GM12878 (cell line): ENCODE results near the gene HENMT1. TPM values are rescaled to one million over a fixed set of nuclear protein-coding genes. Genes with fewer than 3 reads are reported as not detected.

Experiments used
- ATAC-seq: fragments of 200-7000 bp; cut with Tn5 transposase; 3 replicates; pipeline ENCODE4 v1.9.1; 2020; ENCODE audit warnings: mild to moderate bottlenecking, moderate library complexity
- BruUV-seq: library from RNA; stranded (reverse); fragments of 400-500 nt; replicated peaks from 2 replicates; lab custom pipeline; 2021; lab: Mats Ljungman, UMichigan
- CTCF ChIA-PET: fragments of 300-600 bp; sonication (Branson Sonifier 250); formaldehyde crosslinking; extraction: SDS; loops from one replicate; lab custom pipeline; 2021; ENCODE audit warnings: inconsistent platforms; lab: Yijun Ruan, JAX
- POLR2A ChIA-PET: fragments of 350-600 bp; formaldehyde crosslinking; extraction: SDS; loops from one replicate; lab custom pipeline; 2021; ENCODE audit warnings: inconsistent platforms; lab: Charles Lee
- RAD21 ChIA-PET: fragments of 300-600 bp; sonication (Branson Sonifier 250); formaldehyde crosslinking; loops from one replicate; lab custom pipeline; 2023; ENCODE audit warnings: antibody characterized with exemption; ENCODE audit not compliant: unreplicated experiment; lab: Charles Lee
- SMC1A ChIA-PET: fragments of 300-600 bp; sonication (Branson Sonifier 250); formaldehyde crosslinking; loops from one replicate; lab custom pipeline; 2023; ENCODE audit not compliant: unreplicated experiment, uncharacterized antibody; lab: Charles Lee
- DNase-seq: peaks from one replicate; pipeline ENCODE4 v3.0.0-alpha.2; 2011; ENCODE audit warnings: low read depth, low spot score
- FAIRE-seq: peaks from 3 replicates; lab custom pipeline; 2011; peaks lifted over from hg19 to GRCh38; lab: Jason Lieb, UNC
- H2AFZ ChIP-seq: 2 replicates; pipeline ENCODE4 v1.6.0; 2011; ENCODE audit warnings: low read depth, low read length, control low read depth; ENCODE audit not compliant: control insufficient read depth
- H3K27ac ChIP-seq: 2 replicates; pipeline ENCODE4 v1.5.1; 2011; ENCODE audit warnings: control low read depth; ENCODE audit not compliant: control insufficient read depth, insufficient read depth
- H3K27me3 ChIP-seq, 2 experiments: replicated peaks in 1 of 2; 2 replicates each; pipeline versions ENCODE4 v1.6.0 to v1.6.1; 2011; ENCODE audit warnings: low read length in 1 of 2; ENCODE audit not compliant: control insufficient read depth in 2 of 2, insufficient read depth in 2 of 2
- H3K36me3 ChIP-seq, 2 experiments: 2 replicates each; pipeline ENCODE4 v1.5.1; 2011; ENCODE audit warnings: low read length in 1 of 2; ENCODE audit not compliant: control insufficient read depth in 2 of 2, insufficient read depth in 2 of 2
- H3K4me1 ChIP-seq: 2 replicates; pipeline ENCODE4 v1.6.1; 2011; ENCODE audit warnings: mild to moderate bottlenecking, low read length, moderate library complexity, mixed read lengths; ENCODE audit not compliant: control insufficient read depth, insufficient read depth
- H3K4me2 ChIP-seq: 2 replicates; pipeline ENCODE4 v1.6.0; 2011; ENCODE audit warnings: control low read depth; ENCODE audit not compliant: control insufficient read depth, insufficient read depth
- H3K4me3 ChIP-seq: fragments of 200-600 bp; sonication (generic); 2 replicates; pipeline ENCODE4 v1.5.1; 2016
- H3K79me2 ChIP-seq: 2 replicates; pipeline ENCODE4 v1.6.0; 2011; ENCODE audit warnings: low read length; ENCODE audit not compliant: control insufficient read depth, insufficient read depth
- H3K9ac ChIP-seq: 2 replicates; pipeline ENCODE4 v1.8.0; 2011; ENCODE audit warnings: low read length, control low read depth, mixed read lengths; ENCODE audit not compliant: control insufficient read depth, insufficient read depth
- H3K9me3 ChIP-seq: replicated peaks from 3 replicates; pipeline ENCODE4 v1.5.1; 2011; ENCODE audit warnings: mild to moderate bottlenecking, low read length; ENCODE audit not compliant: control insufficient read depth, insufficient read depth
- H4K20me1 ChIP-seq: 2 replicates; pipeline ENCODE4 v1.6.0; 2011; ENCODE audit not compliant: control insufficient read depth, insufficient read depth
- IKZF2 ChIP-seq, 2 experiments: fragments of 450-650 bp; IDR thresholded peaks; 2 replicates each; pipeline ENCODE4 v1.6.1; 2017; ENCODE audit warnings: mild to moderate bottlenecking in 2 of 2, moderate library complexity in 2 of 2
- WGBS: methylation state at CpG from one replicate; pipeline ENCODE4 v1.1.6; 2016; ENCODE audit warnings: low lambda C conversion rate; ENCODE audit not compliant: insufficient replicate concordance, insufficient coverage; ENCODE audit errors: missing lambda C conversion rate; 5-methylcytosine and 5-hydroxymethylcytosine counted together
- in situ Hi-C: fragments of 300-500 bp; cut with MboI; formaldehyde crosslinking; loops from 9 replicates; pipeline ENCODE4 v1.14.3; 2018; ENCODE audit warnings: mixed read lengths
- intact Hi-C: fragments of 100-400 bp; cut with micrococcal nuclease; formaldehyde crosslinking; loops from one replicate; pipeline ENCODE4 v1.14.2; 2022; ENCODE audit not compliant: unreplicated experiment
- polyA plus RNA-seq, 11 experiments: library from polyadenylated mRNA; depleted of rRNA in 4 of 11; unstranded in 6 of 11; stranded (reverse) in 5 of 11; fragments of >200 nt; fragmentation: Nextera tagmentation in 4 of 11; fragmentation: Illumina TruSeq in 1 of 11; extraction: Ambion mirVana in 4 of 11; extraction: Trizol in 1 of 11; gene quantifications; 1 replicate in 1 of 11; 2 replicates in 10 of 11; pipeline versions ENCODE4 v1.2.1 to v1.2.3, GENCODE V29; 2011 to 2016; ENCODE audit warnings: inconsistent platforms in 2 of 11, missing spikeins in 2 of 11, low read depth in 1 of 11
- total RNA-seq, 4 experiments: library from RNA; depleted of rRNA in 3 of 4; stranded (reverse); fragments of >200 nt in 3 of 4; fragmentation: Illumina TruSeq in 1 of 4; extraction: Trizol in 1 of 4; gene quantifications; 2 replicates each; pipeline versions ENCODE4 v1.2.1 to v1.2.3, GENCODE V29; 2013 to 2021
- TF ChIP-seq, protein P1 (sequence below): fragments of 450-650 bp; IDR thresholded peaks from 2 replicates; pipeline ENCODE4 v1.6.1; 2017; ENCODE audit warnings: mild to moderate bottlenecking

The HENMT1 gene
- total and polyA plus RNA-seq, 10 of the 15 experiments (the other 5 are each of a cell fraction or from before 2014, with no cell fraction given) = 4.4 to 15.6 (median 10.4) TPM

- ChIA-PET POLR2A (interaction anchor here (1.1 to 2.2 kb wide), 13 partner anchors 11 to 409 kb away, joined by 3 to 9 read pairs (median 4); partner anchors contain the start of genes EEIG2, GPSM2 and HENMT1), SMC1A (interaction anchor here (0.8 to 2.7 kb wide), 8 partner anchors 11 to 157 kb away, joined by 3 to 13 read pairs (median 4); partner anchors contain the start of genes EEIG2 and HENMT1), RAD21 (interaction anchor here (0.6 to 2.2 kb wide), 10 partner anchors 11 to 205 kb away, joined by 3 to 12 read pairs (median 4); partner anchors contain the start of genes EEIG2 and HENMT1), CTCF (interaction anchor here (0.6 to 3.0 kb wide), 10 partner anchors 8 to 421 kb away, joined by 3 to 11 read pairs (median 5); partner anchors contain the start of gene HENMT1)
- Histone ChIP-seq H3K4me3 (peak overlapping the region; percentile 96), H2AFZ (peak overlapping the region; percentile 94), H3K9ac (peak overlapping the region; percentile 88), H3K36me3 (no peaks in the 10 kb centered on the region), H3K4me1 (no peaks in the 10 kb centered on the region), H3K9me3 (no peaks in the 10 kb centered on the region), H3K27me3 (no peaks in the 10 kb centered on the region), H3K4me2 (peak overlapping the region; percentile 95), H3K79me2 (peaks cover 53% of the 10 kb centered on the region), H4K20me1 (no peaks in the 10 kb centered on the region), H3K27ac (peak overlapping the region; percentile 88)
- WGBS = 18% methylated on average over 12 of the region's 12 CpGs
- peak; percentile 23 for FAIRE-seq
- no peak for DNase-seq
- intact Hi-C loops (loop anchor here (5.0 kb wide), 2 partner anchors 179 to 206 kb away; no protein-coding TSS in a partner anchor), in situ Hi-C loops (no loop called here)
- BruUV-seq = TSS peak; percentile 94
- ATAC-seq = peak; percentile 3
- TF ChIP-seq, protein P1, sequence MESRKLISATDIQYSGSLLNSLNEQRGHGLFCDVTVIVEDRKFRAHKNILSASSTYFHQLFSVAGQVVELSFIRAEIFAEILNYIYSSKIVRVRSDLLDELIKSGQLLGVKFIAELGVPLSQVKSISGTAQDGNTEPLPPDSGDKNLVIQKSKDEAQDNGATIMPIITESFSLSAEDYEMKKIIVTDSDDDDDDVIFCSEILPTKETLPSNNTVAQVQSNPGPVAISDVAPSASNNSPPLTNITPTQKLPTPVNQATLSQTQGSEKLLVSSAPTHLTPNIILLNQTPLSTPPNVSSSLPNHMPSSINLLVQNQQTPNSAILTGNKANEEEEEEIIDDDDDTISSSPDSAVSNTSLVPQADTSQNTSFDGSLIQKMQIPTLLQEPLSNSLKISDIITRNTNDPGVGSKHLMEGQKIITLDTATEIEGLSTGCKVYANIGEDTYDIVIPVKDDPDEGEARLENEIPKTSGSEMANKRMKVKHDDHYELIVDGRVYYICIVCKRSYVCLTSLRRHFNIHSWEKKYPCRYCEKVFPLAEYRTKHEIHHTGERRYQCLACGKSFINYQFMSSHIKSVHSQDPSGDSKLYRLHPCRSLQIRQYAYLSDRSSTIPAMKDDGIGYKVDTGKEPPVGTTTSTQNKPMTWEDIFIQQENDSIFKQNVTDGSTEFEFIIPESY = no peak
- TF ChIP-seq IKZF2 (IDR thresholded peaks at IDR 0.05) = peak; percentile 7 to 8; a peak in 1 of 4 replicates
Measured at GRCh38 chr1:108691128-108691941, 30.4 kb upstream of the HENMT1 start.
